Neuron (in vitro differentiated cells): Measurements from ENCODE around the gene DVL1.

Experiments used
- H2AFZ ChIP-seq: one replicate; pipeline ENCODE4 v1.6.1; 2013; ENCODE audit warnings: low read depth, mild to moderate bottlenecking, inconsistent platforms, low read length, moderate library complexity
- H3K27me3 ChIP-seq: one replicate; pipeline ENCODE4 v1.6.1; 2013; ENCODE audit warnings: low read length; ENCODE audit not compliant: insufficient read depth
- H3K36me3 ChIP-seq: one replicate; pipeline ENCODE4 v1.6.1; 2013; ENCODE audit warnings: low read length; ENCODE audit not compliant: insufficient read depth
- H3K4me1 ChIP-seq: one replicate; pipeline ENCODE4 v1.6.1; 2013; ENCODE audit warnings: low read length; ENCODE audit not compliant: insufficient read depth
- H3K4me3 ChIP-seq: 2 replicates; pipeline ENCODE4 v1.5.1; 2013; ENCODE audit warnings: mild to moderate bottlenecking, low read length, moderate library complexity
- H3K9me3 ChIP-seq: one replicate; pipeline ENCODE4 v1.6.1; 2013; ENCODE audit warnings: low read length

The DVL1 gene

GRCh38 chr1:1291548-1292441, 57.4 kb downstream of the DVL1 start:
- Histone ChIP-seq H3K36me3 (peaks cover 27% of the 10 kb centered on the region), H3K27me3 (no peaks in the 10 kb centered on the region), H2AFZ (no peak overlapping the region), H3K9me3 (no peaks in the 10 kb centered on the region), H3K4me3 (no peak overlapping the region), H3K4me1 (no peaks in the 10 kb centered on the region)

DNA sequence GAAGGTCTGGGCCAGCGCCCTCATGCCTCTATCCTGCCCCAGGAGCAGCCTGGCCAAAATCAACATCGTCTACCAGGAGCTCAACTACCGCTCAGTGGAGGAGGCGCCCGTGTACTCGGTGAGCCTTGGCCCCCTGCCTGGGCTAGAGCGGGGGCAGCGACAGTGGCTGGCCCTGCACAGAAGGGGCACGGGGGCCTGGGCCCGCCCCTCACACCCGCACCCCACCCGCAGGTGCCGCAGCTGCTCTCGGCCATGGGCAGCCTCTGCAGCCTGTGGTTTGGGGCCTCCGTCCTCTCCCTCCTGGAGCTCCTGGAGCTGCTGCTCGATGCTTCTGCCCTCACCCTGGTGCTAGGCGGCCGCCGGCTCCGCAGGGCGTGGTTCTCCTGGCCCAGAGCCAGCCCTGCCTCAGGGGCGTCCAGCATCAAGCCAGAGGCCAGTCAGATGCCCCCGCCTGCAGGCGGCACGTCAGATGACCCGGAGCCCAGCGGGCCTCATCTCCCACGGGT, 58.1 kb downstream of the DVL1 start:
- no peaks in the 10 kb centered on the region for H3K9me3 ChIP-seq
- H2AFZ ChIP-seq, result no peak overlapping the region

DNA sequence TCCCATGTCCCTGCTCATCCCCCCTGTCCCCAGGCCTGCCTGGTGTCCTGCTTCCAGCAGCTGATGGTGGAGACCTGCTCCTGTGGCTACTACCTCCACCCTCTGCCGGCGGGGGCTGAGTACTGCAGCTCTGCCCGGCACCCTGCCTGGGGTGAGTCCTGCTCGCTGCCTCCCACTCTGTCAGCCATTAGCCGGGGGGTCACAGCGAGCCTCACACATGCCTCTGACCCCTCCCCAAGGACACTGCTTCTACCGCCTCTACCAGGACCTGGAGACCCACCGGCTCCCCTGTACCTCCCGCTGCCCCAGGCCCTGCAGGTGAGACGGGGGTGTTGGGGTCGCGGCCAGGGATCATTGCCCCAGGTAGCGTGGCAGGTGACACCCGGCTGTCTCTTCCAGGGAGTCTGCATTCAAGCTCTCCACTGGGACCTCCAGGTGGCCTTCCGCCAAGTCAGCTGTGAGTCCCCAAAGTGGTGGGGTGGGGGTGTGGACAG, 58.9 kb downstream of the DVL1 start:
- no peaks in the 10 kb centered on the region for H3K27me3 ChIP-seq
- no peak overlapping the region for H3K4me3 ChIP-seq
- no peaks in the 10 kb centered on the region for H3K4me1 ChIP-seq
- no peak overlapping the region for H2AFZ ChIP-seq
- H3K36me3 ChIP-seq, result peaks cover 15% of the 10 kb centered on the region
- no peaks in the 10 kb centered on the region for H3K9me3 ChIP-seq

More for the DNA sequence above, 58.1 kb downstream of the DVL1 start:
- H3K4me3 ChIP-seq, result no peak overlapping the region
- H3K4me1 ChIP-seq, result no peaks in the 10 kb centered on the region
- H3K27me3 ChIP-seq, result no peaks in the 10 kb centered on the region
- H3K36me3 ChIP-seq, result peaks cover 22% of the 10 kb centered on the region

DNA sequence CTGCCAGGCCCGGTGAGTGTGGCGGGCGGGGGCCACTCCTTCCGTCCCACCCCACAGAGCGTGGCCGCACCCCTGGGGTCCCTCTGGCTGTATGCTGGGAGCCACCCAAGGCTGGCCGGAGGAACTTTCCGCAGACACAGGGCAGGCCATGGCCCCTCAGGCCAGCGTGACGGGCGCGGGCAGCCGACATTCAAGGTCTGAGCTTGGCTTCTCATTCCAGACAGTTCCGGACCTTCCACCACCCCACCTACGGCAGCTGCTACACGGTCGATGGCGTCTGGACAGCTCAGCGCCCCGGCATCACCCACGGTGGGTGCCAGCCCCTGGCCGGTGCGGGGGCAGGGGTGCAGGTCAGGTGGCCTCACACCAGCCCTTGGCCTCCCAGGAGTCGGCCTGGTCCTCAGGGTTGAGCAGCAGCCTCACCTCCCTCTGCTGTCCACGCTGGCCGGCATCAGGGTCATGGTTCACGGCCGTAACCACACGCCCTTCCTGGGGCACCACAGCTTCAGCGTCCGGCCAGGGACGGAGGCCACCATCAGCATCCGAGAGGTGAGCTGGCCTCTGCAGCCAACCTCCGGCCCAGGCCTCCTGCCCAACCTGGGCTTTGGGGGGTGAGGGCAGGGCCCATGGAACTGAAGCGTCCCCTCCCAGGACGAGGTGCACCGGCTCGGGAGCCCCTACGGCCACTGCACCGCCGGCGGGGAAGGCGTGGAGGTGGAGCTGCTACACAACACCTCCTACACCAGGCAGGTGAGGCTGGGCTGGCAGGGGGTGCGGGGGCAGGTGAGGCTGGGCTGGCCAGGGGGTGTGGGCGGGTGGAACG, 61.7 kb downstream of the DVL1 start:
- no peaks in the 10 kb centered on the region for H3K4me1 ChIP-seq
- no peak overlapping the region for H3K4me3 ChIP-seq
- H3K9me3 ChIP-seq, result no peaks in the 10 kb centered on the region
- no peak overlapping the region for H2AFZ ChIP-seq
- no peaks in the 10 kb centered on the region for H3K27me3 ChIP-seq
- H3K36me3 ChIP-seq, result no peaks in the 10 kb centered on the region

- Histone ChIP-seq H3K27me3 (no peaks in the 10 kb centered on the region), H2AFZ (no peak overlapping the region), H3K4me3 (no peak overlapping the region), H3K9me3 (no peaks in the 10 kb centered on the region), H3K4me1 (no peaks in the 10 kb centered on the region), H3K36me3 (no peaks in the 10 kb centered on the region)
Measured at GRCh38 chr1:1286313-1287261, 62.6 kb downstream of the DVL1 start.

DNA sequence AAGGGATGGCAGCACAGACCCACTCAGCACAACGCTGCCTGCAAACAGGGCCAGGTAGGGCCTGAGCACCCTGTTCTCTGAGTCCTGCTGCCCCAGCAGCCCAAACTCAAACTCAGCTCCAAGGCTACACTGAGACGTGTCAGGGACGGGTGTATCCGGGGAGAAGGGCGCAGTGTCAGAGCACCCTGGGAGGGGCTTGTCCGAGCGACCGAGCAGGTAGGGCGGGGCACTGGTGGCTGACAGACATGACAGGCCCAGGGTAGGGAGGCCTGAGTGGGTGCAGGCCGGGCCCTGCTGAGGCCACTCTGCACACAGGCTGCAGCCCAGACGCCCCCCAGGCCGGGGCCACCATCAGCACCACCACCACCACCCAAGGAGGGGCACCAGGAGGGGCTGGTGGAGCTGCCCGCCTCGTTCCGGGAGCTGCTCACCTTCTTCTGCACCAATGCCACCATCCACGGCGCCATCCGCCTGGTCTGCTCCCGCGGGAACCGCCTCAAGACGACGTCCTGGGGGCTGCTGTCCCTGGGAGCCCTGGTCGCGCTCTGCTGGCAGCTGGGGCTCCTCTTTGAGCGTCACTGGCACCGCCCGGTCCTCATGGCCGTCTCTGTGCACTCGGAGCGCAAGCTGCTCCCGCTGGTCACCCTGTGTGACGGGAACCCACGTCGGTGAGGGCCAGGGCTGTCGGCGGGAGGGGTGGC, 63.5 kb downstream of the DVL1 start:
- no peak overlapping the region for H3K4me3 ChIP-seq

More for the DNA sequence above, 63.5 kb downstream of the DVL1 start:
- Histone ChIP-seq H3K4me1 (no peaks in the 10 kb centered on the region), H3K27me3 (no peaks in the 10 kb centered on the region), H2AFZ (no peak overlapping the region), H3K9me3 (no peaks in the 10 kb centered on the region), H3K36me3 (no peaks in the 10 kb centered on the region)
